Measurements from ENCODE around the gene RPL22. TPM values are rescaled to one million over a fixed set of nuclear protein-coding genes. Genes with fewer than 3 reads are reported as not detected.

RPL22 gene
- total and polyA plus RNA-seq, 2 of the 8 experiments (the other 6 are each of a cell fraction or from before 2014, with no cell fraction given) = 133 to 521 TPM

- TF ChIP-seq CHD7 (IDR thresholded peaks at IDR 0.05; ENCODE audit: insufficient replicate concordance, low read length) (no peak), GABPA (IDR thresholded peaks at IDR 0.05; ENCODE audit: borderline replicate concordance, insufficient read depth, low read length) (no peak), RBBP5 (IDR thresholded peaks at IDR 0.05; ENCODE audit: borderline replicate concordance, low read depth, low read length) (no peak), TBP (IDR thresholded peaks at IDR 0.05; ENCODE audit: low read depth, low read length) (no peak), JUN (IDR thresholded peaks at IDR 0.05; ENCODE audit: low read depth, low read length) (no peak), EZH2 (IDR thresholded peaks at IDR 0.05; ENCODE audit: low read depth, low read length, severe bottlenecking) (no peak)
Measured at GRCh38 chr1:6172549-6172948, 26.8 kb downstream of the RPL22 start (continued).
